Lung (tissue), 12 donors: Measurements from ENCODE around the gene MRPS2. TPM values are rescaled to one million over a fixed set of nuclear protein-coding genes. Genes with fewer than 3 reads are reported as not detected.
"Not testable (repeated sequence)": the region's sequence is repeated elsewhere in the genome, so short reads cannot be mapped to it uniquely, and the experiment has no call there.

Experiments
- ATAC-seq: fragments of 200-7000 bp; cut with Tn5 transposase; one replicate; pipeline ENCODE4 v1.9.1; 2020; ENCODE audit warnings: moderate number of reproducible peaks; ENCODE audit not compliant: insufficient read depth, low FRiP score
- DNase-seq, 3 donors: peaks; one replicate each; pipeline ENCODE4 v3.0.0-alpha.2; 2013 to 2017
- H3K27ac ChIP-seq, 2 donors: one replicate each; pipeline ENCODE4 v1.5.1; 2013; ENCODE audit warnings: mild to moderate bottlenecking in 2 of 2, moderate library complexity in 2 of 2, control low read depth in 1 of 2, inconsistent platforms in 1 of 2, low read depth in 1 of 2, low read length in 1 of 2
- H3K27me3 ChIP-seq, 3 donors: one replicate each; pipeline ENCODE4 v1.5.1; 2013; ENCODE audit warnings: low read length in 2 of 3; ENCODE audit not compliant: control insufficient read depth in 3 of 3, insufficient read depth in 3 of 3
- H3K36me3 ChIP-seq, 4 donors: one replicate each; pipeline ENCODE4 v1.5.1; 2013; ENCODE audit warnings: low read length in 4 of 4, mild to moderate bottlenecking in 1 of 4, moderate library complexity in 1 of 4; ENCODE audit not compliant: control insufficient read depth in 4 of 4, insufficient read depth in 4 of 4
- H3K4me1 ChIP-seq, 5 donors: one replicate each; pipeline ENCODE4 v1.5.1; 2013; ENCODE audit warnings: low read length in 5 of 5, mild to moderate bottlenecking in 2 of 5, moderate library complexity in 1 of 5; ENCODE audit not compliant: control insufficient read depth in 5 of 5, insufficient read depth in 5 of 5
- H3K4me3 ChIP-seq: one replicate; pipeline ENCODE4 v1.5.1; 2013; ENCODE audit warnings: mild to moderate bottlenecking, control low read depth, moderate library complexity
- H3K9ac ChIP-seq, 2 donors: one replicate each; pipeline ENCODE4 v1.5.1; 2013; ENCODE audit warnings: low read length in 2 of 2, control low read depth in 1 of 2; ENCODE audit not compliant: insufficient read depth in 1 of 2
- H3K9me3 ChIP-seq, 4 donors: one replicate each; pipeline ENCODE4 v1.5.1; 2013; ENCODE audit warnings: low read length in 3 of 4, mild to moderate bottlenecking in 1 of 4, moderate library complexity in 1 of 4; ENCODE audit not compliant: control insufficient read depth in 4 of 4, insufficient read depth in 3 of 4
- CTCF ChIP-seq: IDR thresholded peaks from 2 replicates; pipeline ENCODE4 v1.5.1; 2012; ENCODE audit warnings: mild to moderate bottlenecking; ENCODE audit errors: control extremely low read depth, extremely low read depth
- WGBS, 2 donors: extraction: QIAGEN DNeasy Blood & Tissue Kit; methylation state at CpG; one replicate each; pipeline ENCODE4 v1.1.7; 2013; 5-methylcytosine and 5-hydroxymethylcytosine counted together
- polyA plus RNA-seq, 2 donors: library from polyadenylated mRNA; stranded (reverse); fragments of 200-250 nt; gene quantifications; one replicate each; pipeline ENCODE4 v1.2.1, GENCODE V29; 2013
- total RNA-seq, 2 donors: library from RNA; depleted of rRNA in 1 of 2; stranded (reverse); fragments of >200 nt in 1 of 2; gene quantifications; one replicate each; pipeline ENCODE4 v1.2.1, GENCODE V29; 2014 to 2021
- donor health status: control.
- donor health status: control.
- donor health status: Bipolar disorder and iron deficiency.
- donor health status: healthy.
- donor health status: DM: yes; HTN: yes; CAD: no.

Gene MRPS2
- total and polyA plus RNA-seq, 4 donors, result 18.2 to 42.0 (median 31.8) TPM

- no peak overlapping the region for H3K9ac ChIP-seq
- ATAC-seq (no peak), DNase-seq (no peak)
Observed at GRCh38 chr9:135536216-135536615, 35.7 kb downstream of the MRPS2 start.

GRCh38 chr9:135543262-135543894 lies 42.9 kb downstream of the MRPS2 start:
- not testable (repeated sequence) for H3K9ac ChIP-seq, ATAC-seq, H3K4me1 ChIP-seq, H3K27me3 ChIP-seq, H3K36me3 ChIP-seq, H3K9me3 ChIP-seq, H3K27ac ChIP-seq, H3K4me3 ChIP-seq
- DNase-seq, result peak in 2 of 3 donors; percentile 22 to 45
- whole genome bisulfite sequencing, 2 donors, result 45 to 49% methylated on average over 8 of the region's 8 CpGs

More at GRCh38 chr9:135536216-135536615, 35.7 kb downstream of the MRPS2 start:
- H3K27me3 ChIP-seq, result peaks cover 0 to 2% (median 0%) of the 10 kb centered on the region in 3 donors
- H3K27ac ChIP-seq, result no peak overlapping the region
- 74 to 76% methylated on average over 8 of the region's 8 CpGs for WGBS, 2 donors
- TF ChIP-seq CTCF, result no peak
- no peaks in the 10 kb centered on the region for H3K4me1 ChIP-seq
- no peak overlapping the region for H3K4me3 ChIP-seq
- H3K36me3 ChIP-seq, result no peaks in the 10 kb centered on the region
- H3K9me3 ChIP-seq, result no peaks in the 10 kb centered on the region

- no peak for ATAC-seq
Observed at GRCh38 chr9:135544981-135545635, 44.6 kb downstream of the MRPS2 start.

GRCh38 chr9:135545646-135546176 lies 45.2 kb downstream of the MRPS2 start, which contains the start of gene OBP2A:
OBP2A (plus strand) TSS chr9:135546126; CDS start chr9:135546181, 55 bp downstream.
- not testable (repeated sequence) for H3K9me3 ChIP-seq, H3K27me3 ChIP-seq, H3K9ac ChIP-seq, ATAC-seq, H3K4me1 ChIP-seq, H3K4me3 ChIP-seq, DNase-seq, H3K36me3 ChIP-seq, H3K27ac ChIP-seq
- WGBS, 2 donors, result 76 to 83% methylated on average over 12 to 15 of the region's 19 CpGs

More at GRCh38 chr9:135544981-135545635, 44.6 kb downstream of the MRPS2 start:
- no peaks in the 10 kb centered on the region for H3K36me3 ChIP-seq
- H3K9me3 ChIP-seq, result no peaks in the 10 kb centered on the region
- no peak overlapping the region for H3K4me3 ChIP-seq
- peaks cover 0 to 8% (median 0%) of the 10 kb centered on the region in 5 donors for H3K4me1 ChIP-seq
- H3K9ac ChIP-seq, result no peak overlapping the region
- no peak for TF ChIP-seq CTCF
- DNase-seq, result no peak
- 79 to 85% methylated on average over 17 to 18 of the region's 18 CpGs for WGBS, 2 donors
- no peaks in the 10 kb centered on the region for H3K27me3 ChIP-seq
- no peak overlapping the region for H3K27ac ChIP-seq

- not testable (repeated sequence) for H3K9me3 ChIP-seq, H3K27ac ChIP-seq, H3K4me1 ChIP-seq, H3K4me3 ChIP-seq, DNase-seq, H3K36me3 ChIP-seq, ATAC-seq, H3K9ac ChIP-seq, H3K27me3 ChIP-seq
- 85 to 87% methylated on average over 13 to 20 of the region's 21 CpGs for WGBS, 2 donors
Observed at GRCh38 chr9:135546792-135547617, 46.5 kb downstream of the MRPS2 start.
